ENCODE data around the gene MPZL3.

Gene MPZL3

DNA sequence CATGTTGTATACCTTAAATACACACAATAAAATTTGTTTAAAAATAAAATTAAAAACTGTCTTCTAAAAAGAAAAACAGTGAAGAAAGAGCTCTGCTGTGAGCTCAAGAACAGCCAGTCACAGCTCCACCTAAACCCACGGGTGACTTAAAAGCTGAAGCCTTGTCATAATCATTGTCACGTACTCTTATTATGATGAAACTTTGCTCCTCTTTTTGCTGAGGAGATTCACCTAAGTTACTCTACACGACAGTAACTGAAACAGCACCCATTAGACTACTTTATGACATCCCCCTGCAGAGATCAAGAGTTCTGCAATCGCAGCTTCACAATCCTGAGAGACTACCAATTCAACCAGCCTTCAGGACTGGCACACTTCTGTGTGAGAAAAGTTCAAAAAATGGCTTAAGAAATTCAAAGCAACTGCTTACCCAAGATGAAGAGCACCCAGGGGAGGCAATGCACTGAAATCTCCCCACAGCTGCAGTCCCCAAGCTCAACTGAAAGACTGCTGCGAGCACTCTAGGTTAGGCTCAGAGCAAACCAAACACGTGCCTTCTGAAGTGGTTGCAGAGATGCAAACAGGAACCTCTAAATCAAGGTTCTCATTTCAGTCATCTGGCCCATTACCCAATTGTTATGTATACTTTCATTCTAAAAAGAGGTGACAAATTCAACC, 27.5 kb downstream of the MPZL3 start, which contains the start of gene JAML:
JAML (minus strand) TSS at position 501 of the 678 bp plus-strand sequence. CDS start 10,145 bp downstream, outside the sequence.
- Histone ChIP-seq H3K4me3 (no peak within 1 kb of the TSS), H3K36me3 (ENCODE audit: insufficient read depth, low read length) (no peaks in the 10 kb centered on the region), H3K9me3 (ENCODE audit: low read depth, low read length) (no peaks in the 10 kb centered on the region), H3K27ac (no peak within 1 kb of the TSS), H3K9ac (ENCODE audit: insufficient read length) (no peak within 1 kb of the TSS)
- DNase-seq (ENCODE audit: low read depth, low spot score): no peak
- no peak for TF ChIP-seq FOXP2 (optimal IDR thresholded peaks at IDR 0.05; ENCODE audit: control extremely low read depth, extremely low read length, insufficient read depth)
- TF ChIP-seq EZH2 (IDR thresholded peaks at IDR 0.05): no peak
- no peak for TF ChIP-seq POLR2AphosphoS5 (IDR thresholded peaks at IDR 0.05; ENCODE audit: borderline replicate concordance, low read depth, low read length)

DNA sequence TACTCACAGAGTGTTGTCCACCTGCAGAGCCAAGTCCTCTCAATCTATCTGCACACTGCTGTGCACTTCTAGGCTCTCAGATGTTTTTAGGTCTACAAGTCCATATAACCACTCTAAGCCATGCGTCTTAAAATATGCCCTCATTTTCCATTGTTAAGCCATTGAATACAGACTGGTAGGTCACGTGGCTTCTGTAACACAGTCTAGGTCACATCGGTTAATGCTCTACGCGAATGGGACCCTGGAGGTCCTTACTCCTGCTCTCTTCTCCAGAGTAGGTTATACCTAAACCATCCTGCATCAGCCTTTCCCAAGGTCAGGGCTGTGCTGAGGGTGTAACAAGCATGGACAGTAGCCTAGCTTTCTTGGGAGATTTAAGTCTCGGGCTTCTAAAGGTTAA, 28.2 kb downstream of the MPZL3 start:
- DNase-seq (ENCODE audit: low read depth, low spot score): no peak
- Histone ChIP-seq H3K9ac (ENCODE audit: insufficient read length) (no peak overlapping the region), H3K9me3 (ENCODE audit: low read depth, low read length) (no peaks in the 10 kb centered on the region), H3K36me3 (ENCODE audit: insufficient read depth, low read length) (no peaks in the 10 kb centered on the region), H3K27ac (no peak overlapping the region), H3K4me3 (no peak overlapping the region)
- no peak for TF ChIP-seq POLR2AphosphoS5 (IDR thresholded peaks at IDR 0.05; ENCODE audit: borderline replicate concordance, low read depth, low read length)
- no peak for TF ChIP-seq EZH2 (IDR thresholded peaks at IDR 0.05)
- TF ChIP-seq FOXP2 (optimal IDR thresholded peaks at IDR 0.05; ENCODE audit: control extremely low read depth, extremely low read length, insufficient read depth): no peak

DNA sequence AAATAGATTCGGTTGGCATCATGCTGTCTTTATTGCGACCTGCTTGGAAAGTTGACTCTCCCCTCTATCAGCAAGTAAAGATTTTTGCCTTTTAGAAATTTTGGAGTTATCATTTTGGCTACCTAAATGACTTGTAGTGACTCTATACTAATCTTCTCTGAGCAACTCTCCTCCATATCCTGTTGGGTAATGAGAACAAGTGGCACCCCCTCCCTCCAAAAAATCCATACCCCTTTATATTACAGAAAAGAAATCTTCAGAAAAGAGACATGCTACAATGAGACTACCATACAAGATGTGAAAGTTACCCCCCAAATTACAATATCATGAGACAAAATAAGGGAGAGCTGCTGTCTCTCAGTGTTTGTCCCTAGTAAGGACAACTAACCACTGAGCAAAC, 28.6 kb downstream of the MPZL3 start:
- TF ChIP-seq POLR2AphosphoS5 (IDR thresholded peaks at IDR 0.05; ENCODE audit: borderline replicate concordance, low read depth, low read length): no peak
- TF ChIP-seq FOXP2 (optimal IDR thresholded peaks at IDR 0.05; ENCODE audit: control extremely low read depth, extremely low read length, insufficient read depth): no peak
- TF ChIP-seq EZH2 (IDR thresholded peaks at IDR 0.05): no peak
- no peak overlapping the region for H3K4me3 ChIP-seq
- no peak for DNase-seq (ENCODE audit: low read depth, low spot score)
- H3K36me3 ChIP-seq (ENCODE audit: insufficient read depth, low read length): no peaks in the 10 kb centered on the region
- H3K27ac ChIP-seq: no peak overlapping the region
- no peaks in the 10 kb centered on the region for H3K9me3 ChIP-seq (ENCODE audit: low read depth, low read length)
- no peak overlapping the region for H3K9ac ChIP-seq (ENCODE audit: insufficient read length)

DNA sequence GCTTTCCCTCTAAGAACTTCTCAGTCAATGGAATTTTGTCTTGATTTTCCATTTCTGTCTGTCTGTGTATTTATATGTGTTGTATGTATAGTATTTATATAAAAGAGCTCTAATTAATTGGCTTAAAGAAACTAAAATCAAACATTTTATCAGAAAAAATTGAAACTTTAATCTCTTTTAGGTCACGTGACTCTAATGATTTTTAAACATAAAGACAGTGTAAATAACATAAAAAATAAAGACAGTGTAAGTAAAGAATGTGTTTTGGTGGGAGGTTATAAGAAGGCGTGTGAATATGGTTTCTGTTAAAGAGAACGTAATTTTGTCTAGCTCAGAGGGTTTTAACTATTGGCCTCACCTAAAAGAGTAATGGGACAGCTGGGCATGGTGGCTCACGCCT, 29.7 kb downstream of the MPZL3 start:
- Histone ChIP-seq H3K36me3 (ENCODE audit: insufficient read depth, low read length) (no peaks in the 10 kb centered on the region), H3K9ac (ENCODE audit: insufficient read length) (no peak overlapping the region), H3K4me3 (no peak overlapping the region), H3K27ac (no peak overlapping the region), H3K9me3 (ENCODE audit: low read depth, low read length) (no peaks in the 10 kb centered on the region)
- no peak for TF ChIP-seq FOXP2 (optimal IDR thresholded peaks at IDR 0.05; ENCODE audit: control extremely low read depth, extremely low read length, insufficient read depth)
- no peak for TF ChIP-seq EZH2 (IDR thresholded peaks at IDR 0.05)
- no peak for TF ChIP-seq POLR2AphosphoS5 (IDR thresholded peaks at IDR 0.05; ENCODE audit: borderline replicate concordance, low read depth, low read length)
- DNase-seq (ENCODE audit: low read depth, low spot score): no peak

DNA sequence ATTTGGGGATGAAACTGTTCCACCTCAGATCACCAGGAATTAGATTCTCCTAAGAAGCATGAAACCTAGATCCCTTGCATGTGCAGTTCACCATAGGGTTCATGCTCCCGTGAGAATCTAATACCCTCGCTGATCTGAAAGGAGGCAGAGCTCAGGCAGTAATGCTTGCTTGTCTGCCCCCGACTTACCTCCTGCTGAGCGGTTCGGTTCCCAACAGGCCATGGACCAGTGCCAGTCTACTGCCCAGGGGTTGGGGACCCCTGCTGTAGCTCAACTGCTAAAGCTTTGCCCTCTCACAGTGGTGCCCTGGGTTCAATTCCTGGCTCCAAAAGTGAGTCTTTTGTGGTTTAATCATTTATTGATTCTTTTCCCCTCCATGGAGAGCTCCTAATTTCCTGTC, 30.7 kb downstream of the MPZL3 start:
- Histone ChIP-seq H3K9me3 (ENCODE audit: low read depth, low read length) (no peaks in the 10 kb centered on the region), H3K4me3 (no peak overlapping the region), H3K36me3 (ENCODE audit: insufficient read depth, low read length) (no peaks in the 10 kb centered on the region), H3K9ac (ENCODE audit: insufficient read length) (no peak overlapping the region), H3K27ac (no peak overlapping the region)
- TF ChIP-seq POLR2AphosphoS5 (IDR thresholded peaks at IDR 0.05; ENCODE audit: borderline replicate concordance, low read depth, low read length) (no peak), FOXP2 (optimal IDR thresholded peaks at IDR 0.05; ENCODE audit: control extremely low read depth, extremely low read length, insufficient read depth) (no peak), EZH2 (IDR thresholded peaks at IDR 0.05) (no peak)
- DNase-seq (ENCODE audit: low read depth, low spot score): no peak

DNA sequence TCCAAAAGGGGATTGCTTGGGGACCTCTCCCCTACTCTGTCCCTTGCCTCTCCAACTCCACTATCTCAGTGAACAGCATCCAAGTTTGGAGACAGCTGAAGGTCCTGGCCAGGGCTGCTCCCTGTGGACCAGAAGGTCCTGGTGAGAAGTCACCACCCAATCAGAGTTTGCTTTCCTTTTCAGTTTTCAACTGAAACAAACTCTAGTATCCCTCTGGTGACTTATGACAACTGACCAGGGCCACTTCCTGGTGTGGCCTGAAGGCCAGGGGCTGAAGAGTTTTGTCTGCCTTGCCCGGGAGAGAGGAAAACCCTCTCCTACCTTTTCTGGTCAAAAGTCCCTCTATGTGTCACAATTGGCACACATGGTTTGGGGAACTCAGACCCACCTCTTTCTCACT, 32.4 kb downstream of the MPZL3 start:
- Histone ChIP-seq H3K9ac (ENCODE audit: insufficient read length) (no peak overlapping the region), H3K4me3 (no peak overlapping the region), H3K9me3 (ENCODE audit: low read depth, low read length) (no peaks in the 10 kb centered on the region), H3K27ac (no peak overlapping the region), H3K36me3 (ENCODE audit: insufficient read depth, low read length) (no peaks in the 10 kb centered on the region)
- TF ChIP-seq EZH2 (IDR thresholded peaks at IDR 0.05) (no peak), FOXP2 (optimal IDR thresholded peaks at IDR 0.05; ENCODE audit: control extremely low read depth, extremely low read length, insufficient read depth) (no peak), POLR2AphosphoS5 (IDR thresholded peaks at IDR 0.05; ENCODE audit: borderline replicate concordance, low read depth, low read length) (no peak)
- DNase-seq (ENCODE audit: low read depth, low spot score): no peak

DNA sequence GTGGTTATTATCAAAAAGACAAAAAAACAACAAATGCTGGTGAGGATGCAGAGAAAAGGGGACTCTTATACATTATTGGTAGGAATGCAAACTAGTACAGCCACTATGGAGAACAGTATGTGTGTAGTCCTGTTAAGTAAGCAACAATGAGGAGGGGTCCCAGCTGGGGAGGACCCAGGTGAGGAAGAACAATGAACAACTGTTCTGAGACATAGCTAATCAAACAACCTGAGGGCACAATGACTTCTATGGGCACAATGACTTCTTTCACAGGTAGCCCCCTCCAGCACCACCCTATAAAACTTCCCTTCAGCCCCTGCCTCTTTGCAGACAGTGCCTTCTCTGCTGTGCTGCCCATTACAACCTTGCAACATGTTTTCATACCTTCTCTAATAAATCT, 32.9 kb downstream of the MPZL3 start:
- TF ChIP-seq POLR2AphosphoS5 (IDR thresholded peaks at IDR 0.05; ENCODE audit: borderline replicate concordance, low read depth, low read length) (no peak), FOXP2 (optimal IDR thresholded peaks at IDR 0.05; ENCODE audit: control extremely low read depth, extremely low read length, insufficient read depth) (no peak), EZH2 (IDR thresholded peaks at IDR 0.05) (no peak)
- Histone ChIP-seq H3K9ac (ENCODE audit: insufficient read length) (no peak overlapping the region), H3K36me3 (ENCODE audit: insufficient read depth, low read length) (no peaks in the 10 kb centered on the region), H3K27ac (no peak overlapping the region), H3K4me3 (no peak overlapping the region), H3K9me3 (ENCODE audit: low read depth, low read length) (no peaks in the 10 kb centered on the region)
- no peak for DNase-seq (ENCODE audit: low read depth, low spot score)

DNA sequence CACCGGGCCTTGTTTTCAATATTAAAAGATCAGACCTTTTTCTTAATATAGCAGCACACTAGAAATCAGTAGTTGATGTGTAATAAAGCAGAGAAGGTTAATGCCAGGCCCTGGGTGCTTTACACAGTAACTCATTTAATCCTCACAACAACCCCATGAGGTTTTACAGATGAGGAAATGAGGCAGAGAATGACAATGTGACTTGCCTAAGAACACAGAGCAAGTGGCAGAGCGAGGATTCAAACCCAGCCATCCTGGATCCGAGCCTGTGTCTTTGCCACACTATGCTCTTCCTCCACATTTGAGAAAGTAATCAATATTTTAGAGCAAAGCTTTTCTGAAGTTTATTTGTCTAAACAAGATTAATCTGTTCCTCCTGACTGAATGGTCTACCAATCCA, 34.6 kb downstream of the MPZL3 start:
- no peak overlapping the region for H3K9ac ChIP-seq (ENCODE audit: insufficient read length)
- no peak for DNase-seq (ENCODE audit: low read depth, low spot score)
- H3K36me3 ChIP-seq (ENCODE audit: insufficient read depth, low read length): no peaks in the 10 kb centered on the region
- TF ChIP-seq EZH2 (IDR thresholded peaks at IDR 0.05) (no peak), POLR2AphosphoS5 (IDR thresholded peaks at IDR 0.05; ENCODE audit: borderline replicate concordance, low read depth, low read length) (no peak), FOXP2 (optimal IDR thresholded peaks at IDR 0.05; ENCODE audit: control extremely low read depth, extremely low read length, insufficient read depth) (no peak)
- H3K27ac ChIP-seq: no peak overlapping the region
- no peak overlapping the region for H3K4me3 ChIP-seq
- no peaks in the 10 kb centered on the region for H3K9me3 ChIP-seq (ENCODE audit: low read depth, low read length)

Measured in SK-N-MC (cell line).